Right kidney (tissue), 1 donor: ENCODE measurements around the gene TBL1X.

Experiments used
- DNase-seq: peaks from one replicate; pipeline ENCODE4 v3.0.0-alpha.2; 2016

TBL1X gene

DNA sequence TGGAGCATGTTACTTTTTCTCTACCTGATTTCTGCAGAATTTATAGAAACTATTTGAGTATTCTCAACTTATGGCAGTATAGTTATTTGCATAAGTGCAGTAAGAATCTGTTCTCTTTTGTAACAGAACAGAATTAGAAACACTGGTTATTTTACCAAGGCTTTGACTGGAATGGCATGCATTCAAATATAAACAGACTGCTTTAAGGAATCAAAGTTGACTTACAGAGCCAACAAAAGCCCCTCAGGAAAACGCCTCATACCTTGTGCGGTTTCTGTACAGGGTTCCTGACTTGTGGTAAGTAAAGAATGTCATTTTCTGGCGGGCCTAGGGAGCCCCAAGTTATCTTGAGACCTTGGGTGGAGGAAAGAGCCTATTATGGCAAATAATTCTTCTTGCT lies 203.7 kb downstream of the TBL1X start:
- DNase-seq = no peak

DNA sequence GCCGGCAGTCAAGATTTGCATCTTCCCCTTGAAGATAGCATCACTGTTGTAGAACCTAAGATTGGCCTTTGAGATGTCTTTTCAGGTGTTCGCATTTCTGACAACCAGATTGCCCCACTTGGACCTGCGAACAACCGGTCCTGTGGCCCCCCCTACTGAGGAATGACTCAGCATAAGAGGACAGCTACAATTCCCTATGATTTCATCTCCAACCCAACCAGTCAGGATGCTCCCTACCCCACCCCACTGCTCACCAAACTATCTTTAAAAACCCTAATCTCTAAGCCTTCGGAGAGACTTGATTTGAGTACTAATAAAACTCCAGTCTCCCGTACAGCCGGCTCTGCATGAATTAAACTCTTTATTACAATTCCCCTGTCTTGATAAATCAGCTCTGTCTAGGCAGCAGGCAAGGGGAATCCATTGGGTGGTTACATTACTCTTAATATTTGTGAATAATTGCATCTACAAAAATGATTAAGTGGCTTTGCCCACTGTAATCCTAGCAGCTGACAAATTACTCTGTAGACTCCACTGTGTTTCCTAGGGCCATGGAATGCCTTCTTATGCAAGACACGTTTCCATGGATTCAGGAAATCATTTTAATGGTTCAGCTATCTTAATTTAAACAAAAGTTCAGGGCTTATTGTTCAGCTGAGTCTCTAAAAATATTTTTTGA lies 205.4 kb downstream of the TBL1X start:
- DNase-seq = no peak

DNA sequence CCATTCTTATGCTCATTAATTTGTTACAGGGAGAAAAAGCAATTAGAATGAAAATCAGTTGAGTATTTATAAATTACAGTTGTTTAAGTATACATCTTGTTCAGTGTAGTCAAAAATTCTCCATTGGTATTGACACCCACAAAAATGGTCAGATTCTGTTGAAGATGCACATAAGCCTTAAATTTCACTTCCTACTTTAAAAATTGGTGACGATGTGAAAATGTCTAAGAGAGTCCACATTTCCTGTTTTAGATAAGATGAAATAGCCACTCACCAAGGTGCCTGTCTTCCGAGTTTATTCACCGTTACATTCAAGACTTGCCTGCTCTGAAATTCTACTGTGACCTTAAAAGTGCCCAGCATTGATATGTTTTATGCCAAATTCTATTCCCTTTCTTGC lies 207.1 kb downstream of the TBL1X start:
- DNase-seq = no peak

DNA sequence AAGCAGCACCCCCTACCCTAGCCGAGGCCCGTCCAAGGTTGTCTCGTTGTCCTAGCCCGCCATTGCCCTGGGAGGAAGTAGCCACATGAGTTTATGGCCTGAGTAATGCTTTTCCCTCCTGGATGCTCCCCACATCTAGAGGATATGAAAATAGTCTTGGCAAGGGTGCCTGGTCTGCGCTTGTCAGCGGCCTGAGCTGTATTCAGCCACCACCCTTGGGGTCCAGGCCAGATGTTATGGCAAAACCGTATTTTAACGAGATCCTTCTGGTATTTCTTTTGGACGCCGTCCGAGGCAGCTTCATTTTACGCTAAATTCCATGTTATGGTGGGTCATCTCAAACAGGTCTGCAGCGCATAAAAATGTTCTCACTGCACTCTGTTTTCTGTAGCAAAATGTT lies 211.4 kb downstream of the TBL1X start:
- no peak for DNase-seq

DNA sequence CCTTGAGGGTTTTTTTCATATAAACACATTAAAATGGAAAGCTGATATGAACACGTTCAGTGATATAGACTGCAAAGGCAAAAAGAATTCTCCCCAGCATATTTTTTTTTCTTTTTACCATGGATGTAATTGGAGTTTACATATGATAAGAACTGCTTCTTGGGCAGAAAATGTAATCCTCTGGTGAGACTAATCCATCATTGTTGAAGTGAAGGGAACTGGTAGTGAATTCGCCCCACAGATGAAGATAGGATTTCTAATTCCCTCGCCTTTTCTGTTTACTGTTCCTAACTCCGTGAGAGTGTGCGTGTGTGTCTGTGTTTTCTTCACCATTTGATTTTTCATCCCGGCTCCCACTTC lies 211.9 kb downstream of the TBL1X start:
- no peak for DNase-seq

DNA sequence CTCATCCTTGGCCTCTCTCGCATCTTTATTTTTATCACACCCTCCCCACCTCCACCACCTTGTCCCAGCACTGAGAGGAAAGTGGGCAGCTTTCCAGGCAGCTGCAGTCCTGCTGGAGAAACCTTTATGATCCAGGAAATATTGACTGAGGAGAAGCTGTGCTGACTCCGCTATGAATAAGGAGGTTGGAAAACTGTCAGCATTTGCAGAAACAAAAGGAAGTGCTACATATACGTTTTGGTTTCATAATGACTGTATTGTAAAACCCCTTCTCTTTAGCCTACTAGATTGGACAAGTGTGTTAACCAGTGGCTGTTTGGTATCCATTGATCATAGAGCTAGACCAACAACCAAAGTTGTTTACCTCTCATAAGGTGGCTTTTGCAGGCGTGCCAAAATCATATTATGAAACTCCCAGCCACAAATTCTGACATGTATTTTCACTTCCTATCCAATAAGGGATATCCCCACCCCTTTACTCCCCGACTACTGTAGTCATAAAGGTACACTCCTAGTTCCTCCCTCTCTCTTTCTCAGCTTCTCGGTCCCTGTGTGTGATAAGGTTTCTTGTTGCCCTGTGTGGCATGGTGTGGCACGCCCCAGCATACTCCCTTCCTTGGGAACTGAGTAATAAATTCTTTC lies 212.4 kb downstream of the TBL1X start:
- DNase-seq = no peak

DNA sequence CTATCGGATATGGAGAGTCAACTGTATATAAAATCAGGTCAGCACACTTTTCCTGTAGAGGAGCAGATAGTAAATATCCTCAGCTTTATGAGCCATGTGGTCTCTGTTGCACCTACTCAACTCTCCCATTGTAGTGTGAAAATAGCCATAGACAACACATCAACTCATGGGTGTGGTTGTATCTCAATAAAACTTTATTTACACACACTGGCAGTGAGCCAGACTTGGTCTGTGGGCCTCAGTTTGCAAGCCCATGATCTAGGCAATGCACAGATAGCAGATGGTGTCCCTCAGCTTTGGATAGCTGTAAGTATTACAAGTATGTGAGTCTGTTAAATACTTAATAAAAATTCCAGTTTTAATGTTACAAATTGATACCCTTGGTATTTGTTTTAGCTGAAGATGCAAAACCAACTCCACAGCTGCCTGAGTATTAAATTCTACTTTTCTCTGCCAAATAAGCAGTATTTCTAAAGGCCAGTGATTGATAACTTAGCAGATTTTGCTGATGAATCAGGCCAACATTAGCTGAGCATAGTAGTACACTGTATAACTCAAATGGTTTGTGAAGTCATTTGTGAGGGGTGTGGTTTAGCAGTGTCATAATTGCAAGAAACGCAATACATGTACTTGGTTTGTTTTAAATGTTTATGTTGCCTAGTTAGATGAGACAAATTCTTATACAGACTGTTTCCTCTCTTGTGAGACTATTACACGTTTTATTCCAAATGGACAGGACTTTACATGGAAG lies 213.5 kb downstream of the TBL1X start:
- no peak for DNase-seq

DNA sequence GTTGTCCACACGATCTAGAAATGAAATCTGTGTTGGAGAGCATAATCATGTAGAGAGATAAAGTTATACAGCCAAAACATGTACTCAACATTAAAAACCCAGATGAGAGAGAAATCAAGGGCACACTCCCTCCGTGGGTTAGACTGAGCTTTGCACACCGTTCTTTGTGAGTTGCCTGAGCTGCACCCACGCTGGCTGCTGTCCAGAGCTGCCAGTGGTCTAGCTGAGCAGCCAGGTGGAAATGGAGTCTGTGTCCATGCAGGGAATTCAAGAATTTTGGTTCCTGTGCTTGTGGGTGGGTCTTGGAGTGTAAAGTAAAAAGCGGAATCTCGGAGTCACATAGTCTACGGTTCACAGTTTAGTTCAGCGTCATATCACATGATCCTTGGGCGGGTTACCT lies 216.2 kb downstream of the TBL1X start:
- no peak for DNase-seq

DNA sequence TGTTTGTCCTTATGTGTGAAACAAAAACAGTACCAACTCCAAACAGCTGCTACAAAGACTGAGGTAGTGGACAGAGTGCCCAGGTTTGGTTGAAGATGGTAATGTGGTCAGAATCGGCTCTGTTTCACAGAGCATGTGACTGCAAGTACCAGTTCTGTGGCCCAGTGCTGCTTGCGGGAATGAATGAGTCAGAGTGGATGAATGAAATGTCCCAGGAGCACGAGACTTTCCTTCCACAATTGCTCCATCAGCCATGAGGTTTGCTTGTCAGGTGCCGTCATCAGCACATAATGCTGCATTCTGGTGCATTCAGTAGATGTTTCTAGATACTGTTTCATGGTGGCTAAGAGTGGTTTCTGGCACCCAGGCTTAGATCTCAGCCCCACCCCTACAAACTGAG lies 216.6 kb downstream of the TBL1X start:
- DNase-seq = no peak

DNA sequence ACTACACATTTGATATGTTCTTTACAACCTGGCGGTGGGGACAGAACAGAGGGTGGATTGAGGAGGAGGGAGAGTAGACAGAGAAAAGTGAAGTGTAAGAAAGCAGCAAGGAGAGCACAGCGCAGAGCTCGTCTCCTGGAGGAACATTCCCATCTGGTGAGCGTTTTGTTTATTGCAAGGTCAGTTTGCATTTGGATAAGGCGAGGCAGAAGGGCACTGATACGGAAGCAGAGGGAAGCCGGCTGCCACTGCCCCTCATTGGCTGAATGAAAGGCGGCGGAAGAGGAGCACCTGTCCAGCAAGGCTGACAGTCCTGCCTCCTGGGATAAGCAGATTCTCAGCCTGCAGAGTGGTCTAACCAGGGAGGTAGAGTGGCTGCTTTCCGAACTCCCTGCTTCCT lies 217.6 kb downstream of the TBL1X start:
- no peak for DNase-seq

DNA sequence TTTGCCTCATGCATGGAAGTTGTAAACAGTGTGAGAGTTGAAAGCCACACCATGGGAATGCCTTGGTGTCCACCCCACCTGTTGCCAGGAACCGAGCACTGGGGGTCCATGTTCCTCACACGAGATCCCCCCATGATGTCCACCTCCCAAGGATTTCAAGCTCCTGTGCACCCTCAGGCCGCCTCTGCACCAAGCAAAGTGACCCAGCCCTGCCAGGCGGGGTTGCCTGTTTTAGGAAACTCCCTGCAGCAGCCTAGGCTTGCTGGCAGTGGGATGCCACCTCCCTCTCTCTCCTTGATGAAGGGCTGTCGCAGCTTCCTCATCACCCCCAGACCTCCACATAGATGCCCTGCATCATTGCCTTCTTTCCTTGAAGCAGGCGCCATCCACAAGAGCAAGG lies 218.0 kb downstream of the TBL1X start:
- no peak for DNase-seq

DNA sequence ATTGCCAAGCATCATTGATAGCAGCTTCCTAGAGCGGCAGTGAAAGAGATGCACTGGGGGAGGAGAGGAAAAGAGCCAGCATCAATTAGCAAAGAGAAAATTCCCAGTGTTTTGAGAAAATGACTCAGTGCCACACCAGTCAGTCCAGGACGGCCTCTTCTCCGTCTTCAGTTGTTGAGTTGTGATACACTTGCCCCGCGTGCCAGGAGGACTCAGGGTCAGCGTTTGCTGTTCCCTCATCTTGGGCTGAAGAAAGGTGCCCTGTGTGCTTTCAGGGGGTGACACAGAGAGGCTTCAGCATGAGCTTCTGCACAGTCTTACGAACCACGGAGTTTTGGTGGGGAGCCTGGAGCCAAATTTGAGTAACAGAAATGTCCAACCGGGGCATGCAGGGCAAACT lies 218.5 kb downstream of the TBL1X start:
- DNase-seq = no peak

DNA sequence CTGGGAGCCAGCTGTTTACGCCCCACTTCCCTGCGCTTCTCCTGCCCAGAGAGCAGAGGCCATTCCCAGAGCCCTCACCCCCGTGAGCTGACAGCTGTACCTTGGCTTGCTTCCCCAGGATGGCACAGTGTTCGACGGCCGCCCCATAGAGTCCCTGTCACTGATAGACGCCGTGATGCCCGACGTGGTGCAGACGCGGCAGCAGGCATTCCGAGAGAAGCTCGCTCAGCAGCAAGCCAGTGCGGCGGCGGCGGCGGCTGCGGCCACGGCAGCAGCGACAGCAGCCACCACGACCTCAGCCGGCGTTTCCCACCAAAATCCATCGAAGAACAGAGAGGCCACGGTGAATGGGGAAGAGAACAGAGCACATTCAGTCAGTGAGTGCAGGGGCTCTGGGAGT lies 223.0 kb downstream of the TBL1X start:
- no peak for DNase-seq

DNA sequence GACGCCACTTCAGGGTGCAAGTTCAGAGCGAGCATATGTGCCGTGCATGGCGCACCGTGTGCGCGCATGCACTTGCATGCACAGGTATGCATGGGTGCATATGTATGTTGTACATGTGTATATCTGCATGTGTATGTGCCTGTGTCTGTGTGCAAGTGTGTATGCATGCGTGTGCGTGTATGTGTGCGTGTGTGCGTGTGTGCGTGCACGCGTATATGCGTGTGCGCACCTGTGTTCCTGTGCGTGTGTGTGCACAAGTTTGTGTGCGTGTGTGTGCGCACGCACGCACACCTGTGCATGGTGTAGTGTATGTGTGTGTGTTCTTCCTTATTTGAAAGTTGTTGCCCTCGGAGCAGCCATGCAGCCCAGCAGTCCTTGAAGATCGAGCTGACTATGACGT lies 224.0 kb downstream of the TBL1X start:
- DNase-seq = no peak

DNA sequence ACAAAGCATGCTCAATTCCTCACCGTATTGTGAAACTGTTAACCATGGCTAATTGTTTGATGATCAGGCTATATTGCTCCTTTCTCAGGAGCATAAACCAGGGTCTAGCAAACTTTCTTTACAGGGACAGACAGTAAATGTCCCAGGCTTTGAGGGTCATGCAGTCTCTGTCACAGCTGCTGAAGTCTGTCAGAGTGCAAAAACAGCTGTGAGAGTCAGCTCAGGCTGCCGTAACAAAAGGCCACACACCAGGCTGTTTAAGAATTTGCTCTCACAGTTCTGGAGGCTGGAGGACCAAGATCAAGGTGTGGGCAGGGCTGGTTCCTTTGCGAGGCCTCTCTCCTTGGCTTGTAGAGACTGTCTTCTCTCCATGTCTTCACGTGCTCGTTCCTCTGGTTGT lies 225.2 kb downstream of the TBL1X start:
- DNase-seq = no peak

DNA sequence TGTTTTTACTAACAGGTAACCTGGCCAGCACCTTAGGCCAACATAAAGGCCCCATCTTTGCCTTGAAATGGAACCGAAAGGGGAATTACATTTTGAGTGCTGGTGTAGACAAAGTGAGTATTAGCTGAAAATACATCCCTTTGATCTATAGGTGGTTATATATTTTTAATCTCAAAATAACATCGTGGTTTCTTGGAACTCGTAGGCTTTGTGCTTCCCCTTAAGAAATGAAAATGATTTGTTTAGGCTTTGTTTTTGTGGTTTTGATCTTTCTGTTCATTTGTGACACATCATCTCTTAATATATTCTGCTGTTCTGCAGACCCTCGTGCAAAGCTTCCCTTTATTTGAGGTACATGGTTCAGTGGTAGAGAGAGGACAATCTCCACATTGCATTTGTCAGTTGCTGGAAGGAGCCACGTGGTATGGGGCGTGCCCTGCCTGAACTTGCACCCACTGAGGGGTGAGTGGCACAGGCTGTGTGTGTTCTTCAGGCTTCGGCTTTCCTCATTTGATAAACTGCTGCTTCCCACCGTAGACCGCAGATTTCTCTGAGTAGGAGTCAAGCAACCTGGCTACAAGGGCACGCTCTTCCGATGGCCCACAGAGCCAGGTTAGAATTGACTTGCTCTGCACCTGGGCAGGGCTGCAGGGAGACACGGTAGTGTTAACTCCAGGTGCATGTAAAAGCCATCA lies 228.6 kb downstream of the TBL1X start:
- no peak for DNase-seq

DNA sequence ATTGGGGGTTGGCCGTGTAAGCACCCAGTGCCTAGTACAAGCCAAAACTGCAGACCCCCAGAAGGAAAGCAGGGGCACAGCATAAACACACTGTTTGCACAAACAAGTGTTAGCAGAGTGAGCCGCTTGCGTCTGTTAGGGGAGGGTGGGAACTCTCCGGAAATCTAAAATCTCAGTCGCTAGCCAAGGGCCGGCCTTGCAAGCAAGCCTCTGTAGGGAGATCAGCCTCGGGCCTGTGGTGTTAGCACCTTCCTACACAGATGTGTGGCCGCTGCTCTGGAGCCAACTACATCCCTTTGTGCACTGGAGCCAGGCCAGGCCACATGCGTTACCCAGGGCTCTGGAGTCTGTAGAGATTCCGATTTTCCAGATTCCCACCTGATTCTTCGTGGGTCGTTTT lies 233.7 kb downstream of the TBL1X start:
- DNase-seq = no peak

DNA sequence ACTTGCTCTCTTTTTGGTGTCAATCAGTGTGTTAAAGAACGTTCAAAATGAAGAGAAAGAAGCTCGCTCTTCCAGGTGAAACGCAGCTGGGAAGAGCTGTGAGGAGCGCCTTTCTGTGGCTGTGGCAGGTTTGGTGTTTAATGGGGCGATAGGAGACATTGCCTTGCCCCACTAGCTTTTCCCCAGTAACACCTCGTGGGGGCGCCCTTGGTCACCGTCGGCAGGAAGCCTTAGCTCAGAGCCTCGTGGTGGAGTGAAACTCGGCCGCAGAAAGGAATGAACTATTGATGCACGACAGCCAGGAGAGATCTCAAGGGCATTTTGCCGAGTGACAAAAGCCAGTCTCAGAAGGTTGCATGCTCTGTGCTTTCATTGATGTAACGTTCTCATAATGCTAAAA lies 235.7 kb downstream of the TBL1X start:
- no peak for DNase-seq

DNA sequence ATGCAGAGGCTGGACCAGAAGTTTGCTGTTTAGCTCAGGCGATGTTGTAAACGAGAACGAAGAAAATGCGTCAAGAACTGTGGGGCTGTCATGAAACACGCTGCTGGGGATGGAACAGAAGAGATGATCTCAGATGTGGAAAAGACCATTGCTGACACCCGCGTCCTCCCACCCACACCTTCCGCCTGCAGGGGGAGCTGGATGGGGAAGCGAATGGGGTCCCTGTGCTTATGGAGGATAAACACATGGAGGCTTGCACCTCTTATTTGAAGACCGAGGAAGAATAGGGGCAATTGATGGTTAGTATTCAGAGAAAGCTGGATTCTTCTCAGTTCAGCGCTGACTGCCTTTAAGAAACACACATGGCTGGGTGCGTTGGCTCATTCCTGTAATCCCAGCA lies 236.9 kb downstream of the TBL1X start:
- no peak for DNase-seq

DNA sequence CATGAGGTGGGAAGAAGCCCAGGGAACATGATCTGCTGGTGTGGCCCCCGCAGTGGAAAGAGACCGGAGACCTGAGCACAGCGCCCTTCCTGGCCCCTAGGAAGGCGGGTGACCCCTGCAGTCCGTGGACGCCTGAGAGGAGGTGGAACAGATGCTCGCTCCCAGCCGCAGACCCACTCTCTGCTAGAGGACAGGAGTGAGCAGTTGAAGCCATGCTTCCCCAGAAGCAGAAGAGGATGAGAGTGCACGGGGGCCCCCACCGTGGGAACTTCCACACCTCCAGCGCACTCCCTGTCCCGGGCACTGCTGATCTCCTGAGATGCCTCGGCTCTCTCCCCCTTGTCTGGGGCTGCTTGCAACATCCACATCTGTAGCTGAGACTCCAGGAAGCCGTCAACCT lies 238.5 kb downstream of the TBL1X start:
- no peak for DNase-seq

DNA sequence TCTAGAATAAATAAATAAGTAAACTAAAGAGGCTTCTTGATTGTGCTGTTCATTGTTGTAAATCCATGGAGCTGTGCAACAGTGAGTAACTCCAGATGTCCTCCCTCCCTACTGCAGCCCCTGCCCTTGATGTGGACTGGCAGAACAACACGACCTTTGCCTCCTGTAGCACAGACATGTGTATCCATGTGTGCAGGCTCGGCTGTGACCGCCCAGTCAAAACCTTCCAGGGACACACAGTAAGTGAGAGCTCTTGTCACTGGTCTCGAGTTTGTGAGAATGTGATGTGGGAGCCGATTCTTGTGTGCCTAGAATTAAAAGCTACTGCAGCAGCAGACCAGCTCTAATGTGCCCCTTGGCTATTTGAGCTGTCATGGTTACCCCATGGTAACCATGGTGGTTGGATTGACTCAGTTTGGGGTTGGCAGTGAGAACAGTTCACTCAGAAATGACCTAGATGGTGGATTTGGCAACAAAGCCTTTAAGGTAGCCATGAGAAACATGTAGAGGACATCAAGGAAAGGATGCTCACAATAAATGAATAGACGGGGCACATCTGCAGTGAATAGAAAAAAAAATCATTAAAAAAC lies 240.1 kb downstream of the TBL1X start:
- DNase-seq = no peak

DNA sequence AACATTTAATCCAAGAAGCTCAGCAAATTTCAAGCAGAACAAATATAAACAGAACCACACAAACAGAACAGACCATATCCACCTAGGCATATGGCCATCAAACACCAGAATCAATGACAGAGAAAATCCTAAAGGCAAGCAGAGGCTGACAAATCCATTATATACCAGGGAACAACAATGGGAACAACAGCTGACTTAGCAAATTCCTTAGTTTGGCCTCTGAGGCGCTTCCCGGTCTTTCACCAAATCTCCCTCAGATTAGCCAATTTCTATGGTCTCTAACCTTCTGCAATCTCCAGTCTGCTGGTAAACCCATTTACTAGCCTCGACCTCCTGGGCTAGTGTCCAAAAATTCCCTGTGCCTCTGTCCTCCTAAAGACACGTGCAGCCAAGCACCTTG lies 241.6 kb downstream of the TBL1X start:
- DNase-seq = no peak
